Kidney (tissue), 14 donors: ENCODE measurements around the gene NDUFAF8. TPM values are rescaled to one million over a fixed set of nuclear protein-coding genes. Genes with fewer than 3 reads are reported as not detected.

Experiments used
- DNase-seq, 5 donors: peaks; one replicate each; pipeline ENCODE4 v3.0.0-alpha.2; 2013 to 2020
- FAIRE-seq: peaks from 2 replicates; lab custom pipeline; 2012; peaks lifted over from hg19 to GRCh38; lab: Jason Lieb, UNC
- H3K27ac ChIP-seq, 2 donors: one replicate each; pipeline ENCODE4 v1.7.0; 2013; ENCODE audit warnings: low read depth in 2 of 2, low read length in 2 of 2, inconsistent platforms in 1 of 2
- H3K27me3 ChIP-seq: one replicate; pipeline ENCODE4 v1.7.1; 2013; ENCODE audit warnings: low read length, inconsistent platforms; ENCODE audit not compliant: control insufficient read depth, insufficient read depth
- H3K36me3 ChIP-seq, 3 donors: one replicate each; pipeline versions ENCODE4 v1.7.0 to v1.7.1; 2013; ENCODE audit warnings: low read length in 3 of 3, control low read depth in 1 of 3, inconsistent platforms in 1 of 3; ENCODE audit not compliant: insufficient read depth in 3 of 3, control insufficient read depth in 2 of 3
- H3K4me1 ChIP-seq, 3 donors: one replicate each; pipeline versions ENCODE4 v1.7.0 to v1.7.1; 2013; ENCODE audit warnings: low read length in 3 of 3, inconsistent platforms in 1 of 3, low read depth in 1 of 3; ENCODE audit not compliant: control insufficient read depth in 2 of 3, insufficient read depth in 2 of 3
- H3K4me3 ChIP-seq, 3 donors: one replicate each; pipeline versions ENCODE4 v1.7.0 to v1.8.1; 2013; ENCODE audit warnings: low read length in 3 of 3, control low read depth in 1 of 3, inconsistent platforms in 1 of 3
- H3K9ac ChIP-seq, 3 donors: one replicate each; pipeline versions ENCODE4 v1.7.0 to v1.7.1; 2013; ENCODE audit warnings: low read length in 3 of 3, control low read depth in 1 of 3, inconsistent platforms in 1 of 3
- H3K9me3 ChIP-seq, 3 donors: one replicate each; pipeline versions ENCODE4 v1.7.0 to v1.7.1; 2013; ENCODE audit warnings: low read length in 3 of 3, control low read depth in 1 of 3, inconsistent platforms in 1 of 3; ENCODE audit not compliant: control insufficient read depth in 2 of 3, insufficient read depth in 1 of 3
- CTCF ChIP-seq: IDR thresholded peaks from 3 replicates; pipeline ENCODE4 v1.5.1; 2012; ENCODE audit warnings: mild to moderate bottlenecking, moderate library complexity, borderline replicate concordance; ENCODE audit not compliant: insufficient read depth; ENCODE audit errors: extremely low read depth
- intact Hi-C: fragments of 100-400 bp; cut with DNase I; formaldehyde crosslinking; loops from one replicate; pipeline ENCODE4 v1.11.1; 2022
- polyA plus RNA-seq: library from polyadenylated mRNA; stranded (reverse); fragments of 350-450 nt; fragmentation: Illumina TruSeq; extraction: RNeasy Lipid Tissue Mini Kit (QIAGEN cat#74804); gene quantifications from one replicate; pipeline ENCODE4 v1.2.3, GENCODE V29; 2014; ENCODE audit warnings: low read depth, low replicate concordance; ENCODE audit not compliant: insufficient read depth
- total RNA-seq: library from RNA; stranded (reverse); fragmentation: NEBNext Ultra II Directional; extraction: Animal tissue kit (Norgen Biotek cat#: 25700); gene quantifications from one replicate; pipeline ENCODE4 v1.2.1, GENCODE V29; 2021
- donor health status: control.
- donor health status: control.
- donor health status: control.
- donor health status: control.
- donor health status: control.
- donor health status: DM: yes; HTN: yes; CAD: no.
- donor health status: Normal renal cell carcinoma (clear cell type).

NDUFAF8 gene
- total and polyA plus RNA-seq, 2 donors from 2014 or later = 38.6 to 134 TPM

GRCh38 chr17:81232616-81233241 lies 6.4 kb upstream of the NDUFAF8 start:
- H3K4me3 ChIP-seq = no peak overlapping the region
- H3K9me3 ChIP-seq = no peaks in the 10 kb centered on the region
- no peaks in the 10 kb centered on the region for H3K27me3 ChIP-seq
- H3K36me3 ChIP-seq = peaks cover 5 to 10% (median 5%) of the 10 kb centered on the region in 3 donors
- no peak overlapping the region for H3K9ac ChIP-seq
- DNase-seq (peak in 1 of 5 donors; percentile 66), FAIRE-seq (no peak)
- intact Hi-C loops = no loop called here
- H3K27ac ChIP-seq = no peak overlapping the region
- peaks cover 0 to 7% (median 5%) of the 10 kb centered on the region in 3 donors for H3K4me1 ChIP-seq
- TF ChIP-seq CTCF = no peak

- Histone ChIP-seq H3K9ac (no peak overlapping the region), H3K27me3 (no peaks in the 10 kb centered on the region), H3K36me3 (peaks cover 5 to 10% (median 5%) of the 10 kb centered on the region in 3 donors), H3K4me1 (peaks cover 0 to 13% (median 8%) of the 10 kb centered on the region in 3 donors), H3K27ac (no peak overlapping the region), H3K9me3 (no peaks in the 10 kb centered on the region), H3K4me3 (no peak overlapping the region)
- peak in 1 of 5 donors; percentile 64 for DNase-seq
- intact Hi-C loops = no loop called here
- FAIRE-seq = no peak
- TF ChIP-seq CTCF = no peak
Measured at GRCh38 chr17:81233316-81233715, 5.8 kb upstream of the NDUFAF8 start.

GRCh38 chr17:81233811-81234505 lies 5.2 kb upstream of the NDUFAF8 start:
- intact Hi-C loops = no loop called here
- TF ChIP-seq CTCF = no peak
- Histone ChIP-seq H3K9ac (no peak overlapping the region), H3K4me3 (no peak overlapping the region), H3K36me3 (peaks cover 5 to 10% (median 5%) of the 10 kb centered on the region in 3 donors), H3K4me1 (peaks cover 0 to 15% (median 8%) of the 10 kb centered on the region in 3 donors), H3K9me3 (no peaks in the 10 kb centered on the region), H3K27me3 (no peaks in the 10 kb centered on the region), H3K27ac (no peak overlapping the region)
- no peak for FAIRE-seq
- peak in 1 of 5 donors; percentile 67 for DNase-seq
